IMR-90 (cell line): ENCODE results near the gene RAB43. TPM values are rescaled to one million over a fixed set of nuclear protein-coding genes. Genes with fewer than 3 reads are reported as not detected.

Experiments used
- ATAC-seq: fragments of 200-7000 bp; cut with Tn5 transposase; 2 replicates; pipeline ENCODE4 v1.9.1; 2020; ENCODE audit warnings: low read depth, mild to moderate bottlenecking, moderate library complexity
- BruUV-seq: library from RNA; stranded (reverse); fragments of 400-500 nt; replicated peaks from 2 replicates; lab custom pipeline; 2021; lab: Mats Ljungman, UMichigan
- CTCF ChIA-PET: fragments of 300-600 bp; formaldehyde crosslinking; extraction: SDS; loops from one replicate; lab custom pipeline; 2021; ENCODE audit warnings: antibody characterized with exemption; lab: Yijun Ruan, JAX
- POLR2A ChIA-PET: fragments of 300-600 bp; sonication (Branson Sonifier 250); formaldehyde crosslinking; loops from one replicate; lab custom pipeline; 2022; ENCODE audit warnings: antibody characterized with exemption; ENCODE audit not compliant: unreplicated experiment; lab: Charles Lee
- DNase-seq: peaks from one replicate; pipeline ENCODE4 v3.0.0; 2013
- H2AFZ ChIP-seq: replicated peaks from 2 replicates; pipeline ENCODE3; 2013; ENCODE audit warnings: low read length, mild to moderate bottlenecking; ENCODE audit not compliant: poor library complexity
- H2AK5ac ChIP-seq: 2 replicates; pipeline ENCODE4 v1.6.1; 2013; ENCODE audit warnings: low read depth, low read length, inconsistent platforms
- H2AK9ac ChIP-seq: replicated peaks from 2 replicates; pipeline ENCODE3; 2013; ENCODE audit warnings: mild to moderate bottlenecking, low read depth, low read length, moderate library complexity; ENCODE audit not compliant: poor library complexity
- H2BK120ac ChIP-seq: 2 replicates; pipeline ENCODE4 v1.6.1; 2013; ENCODE audit warnings: low read depth, low read length, inconsistent platforms
- H2BK15ac ChIP-seq: 3 replicates; pipeline ENCODE4 v1.6.1; 2013; ENCODE audit warnings: low read depth, low read length, inconsistent platforms
- H2BK20ac ChIP-seq: 2 replicates; pipeline ENCODE4 v1.6.1; 2013; ENCODE audit warnings: low read depth, mild to moderate bottlenecking, inconsistent platforms, low read length, moderate library complexity
- H2BK5ac ChIP-seq: 2 replicates; pipeline ENCODE4 v1.6.1; 2013; ENCODE audit warnings: mild to moderate bottlenecking, low read depth, low read length, inconsistent platforms; ENCODE audit not compliant: poor library complexity, severe bottlenecking
- H3K14ac ChIP-seq: replicated peaks from 2 replicates; pipeline ENCODE4 v1.6.1; 2013; ENCODE audit warnings: low read depth, low read length, inconsistent platforms
- H3K18ac ChIP-seq: 2 replicates; pipeline ENCODE4 v1.6.1; 2013; ENCODE audit warnings: low read depth, low read length, control low read depth
- H3K23ac ChIP-seq: 2 replicates; pipeline ENCODE4 v1.6.1; 2013; ENCODE audit warnings: low read depth, low read length, inconsistent platforms
- H3K27ac ChIP-seq: 2 replicates; pipeline ENCODE4 v1.5.1; 2013; ENCODE audit warnings: mild to moderate bottlenecking, control low read depth, low read length; ENCODE audit not compliant: insufficient read depth
- H3K27me3 ChIP-seq: 2 replicates; pipeline ENCODE4 v1.6.1; 2013; ENCODE audit warnings: low read length; ENCODE audit not compliant: control insufficient read depth, insufficient read depth
- H3K36me3 ChIP-seq: 2 replicates; pipeline ENCODE4 v1.6.1; 2013; ENCODE audit warnings: low read length, mixed read lengths; ENCODE audit not compliant: control insufficient read depth, insufficient read depth
- H3K4ac ChIP-seq: 2 replicates; pipeline ENCODE4 v1.6.1; 2013; ENCODE audit warnings: low read depth, low read length, inconsistent platforms
- H3K4me1 ChIP-seq: 2 replicates; pipeline ENCODE4 v1.6.1; 2013; ENCODE audit warnings: low read length, mixed read lengths; ENCODE audit not compliant: control insufficient read depth, insufficient read depth
- H3K4me2 ChIP-seq: 2 replicates; pipeline ENCODE4 v1.6.1; 2013; ENCODE audit warnings: low read depth, mild to moderate bottlenecking, control low read depth, low read length, moderate library complexity
- H3K4me3 ChIP-seq: 2 replicates; pipeline ENCODE4 v1.5.1; 2013; ENCODE audit warnings: low read depth, mild to moderate bottlenecking, control low read depth, low read length, moderate library complexity; ENCODE audit not compliant: insufficient read depth
- H3K56ac ChIP-seq: 2 replicates; pipeline ENCODE4 v1.6.1; 2013; ENCODE audit warnings: low read length, inconsistent platforms; ENCODE audit not compliant: insufficient read depth; ENCODE audit errors: extremely low read depth
- H3K79me1 ChIP-seq, 2 experiments: 2 replicates each; pipeline ENCODE4 v1.6.1; 2013; ENCODE audit warnings: low read length in 2 of 2, inconsistent platforms in 1 of 2, low read depth in 1 of 2
- H3K9ac ChIP-seq: 2 replicates; pipeline ENCODE4 v1.6.1; 2013; ENCODE audit warnings: low read depth, low read length, control low read depth
- H3K9me1 ChIP-seq: 2 replicates; pipeline ENCODE4 v1.6.1; 2013; ENCODE audit warnings: low read length, inconsistent platforms; ENCODE audit not compliant: insufficient read depth
- H3K9me3 ChIP-seq: 2 replicates; pipeline ENCODE4 v1.6.1; 2013; ENCODE audit warnings: low read length; ENCODE audit not compliant: control insufficient read depth, insufficient read depth
- H4K20me1 ChIP-seq: 2 replicates; pipeline ENCODE4 v1.6.1; 2013; ENCODE audit warnings: low read length, inconsistent platforms; ENCODE audit not compliant: insufficient read depth
- H4K5ac ChIP-seq: 2 replicates; pipeline ENCODE4 v1.6.1; 2013; ENCODE audit warnings: mild to moderate bottlenecking, low read depth, low read length, control low read depth
- H4K8ac ChIP-seq, 2 experiments: 2 replicates each; pipeline ENCODE4 v1.6.1; 2013; ENCODE audit warnings: low read depth in 2 of 2, low read length in 2 of 2, control low read depth in 1 of 2, inconsistent platforms in 1 of 2
- H4K91ac ChIP-seq: 2 replicates; pipeline ENCODE4 v1.6.1; 2013; ENCODE audit warnings: low read depth, low read length, inconsistent platforms; ENCODE audit not compliant: insufficient read depth
- BHLHE40 ChIP-seq: fragments of 150-350 bp; IDR thresholded peaks from 2 replicates; pipeline ENCODE4 v1.6.1; 2016; ENCODE audit warnings: mild to moderate bottlenecking, low read depth, low read length
- CEBPB ChIP-seq: IDR thresholded peaks from 2 replicates; pipeline ENCODE4 v1.6.1; 2012; ENCODE audit warnings: low read depth, low read length, improper control_type of control experiment
- CHD1 ChIP-seq: IDR thresholded peaks from 2 replicates; pipeline ENCODE4 v1.6.1; 2012; ENCODE audit warnings: low read depth, low read length, improper control_type of control experiment
- MAZ ChIP-seq: IDR thresholded peaks from 2 replicates; pipeline ENCODE4 v1.6.1; 2012; ENCODE audit warnings: low read depth, mild to moderate bottlenecking, low read length, improper control_type of control experiment, moderate library complexity, borderline replicate concordance
- RAD21 ChIP-seq: IDR thresholded peaks from 2 replicates; pipeline ENCODE4 v1.6.1; 2012; ENCODE audit warnings: low read length, improper control_type of control experiment
- RCOR1 ChIP-seq: IDR thresholded peaks from 2 replicates; pipeline ENCODE4 v1.6.1; 2012; ENCODE audit warnings: mild to moderate bottlenecking, low read length, improper control_type of control experiment; ENCODE audit not compliant: insufficient replicate concordance
- SMC3 ChIP-seq: fragments of 150-350 bp; IDR thresholded peaks from 2 replicates; pipeline ENCODE4 v1.6.1; 2016; ENCODE audit warnings: low read depth, mild to moderate bottlenecking, antibody characterized with exemption, low read length, moderate library complexity
- WGBS, 2 experiments: methylation state at CpG; one replicate each; pipeline versions ENCODE4 v1.1.5 to v1.1.7; 2013; ENCODE audit warnings: missing lambda C conversion rate in 2 of 2; ENCODE audit not compliant: insufficient read length in 1 of 2; ENCODE audit errors: extremely low coverage in 2 of 2; 5-methylcytosine and 5-hydroxymethylcytosine counted together
- dilution Hi-C: fragments of 300-500 bp; cut with HindIII; formaldehyde crosslinking; loops from one replicate; pipeline ENCODE4 v1.14.3; 2018; ENCODE audit warnings: low sequenced_read_pairs; ENCODE audit not compliant: unreplicated experiment
- in situ Hi-C: fragments of 300-500 bp; cut with MboI; formaldehyde crosslinking; loops from 3 replicates; pipeline ENCODE4 v1.14.3; 2019; ENCODE audit warnings: low sequenced_read_pairs, inconsistent platforms, mixed read lengths
- intact Hi-C: fragments of 100-400 bp; cut with micrococcal nuclease; formaldehyde crosslinking; loops from 2 replicates; pipeline ENCODE4 v1.10.0; 2022
- polyA plus RNA-seq, 3 experiments: library from polyadenylated mRNA; depleted of rRNA; stranded (reverse); fragments of >200 nt; gene quantifications; 2 replicates each; pipeline ENCODE4 v1.2.3, GENCODE V29; 2012; ENCODE audit warnings: low replicate concordance in 1 of 3
- total RNA-seq: library from RNA; depleted of rRNA; stranded (reverse); fragments of >200 nt; gene quantifications from 2 replicates; pipeline ENCODE4 v1.2.3, GENCODE V29; 2012

Gene RAB43
- total and polyA plus RNA-seq, 2 of the 4 experiments (the other 2 are of a cell fraction): 9.9 to 14.0 TPM

DNA sequence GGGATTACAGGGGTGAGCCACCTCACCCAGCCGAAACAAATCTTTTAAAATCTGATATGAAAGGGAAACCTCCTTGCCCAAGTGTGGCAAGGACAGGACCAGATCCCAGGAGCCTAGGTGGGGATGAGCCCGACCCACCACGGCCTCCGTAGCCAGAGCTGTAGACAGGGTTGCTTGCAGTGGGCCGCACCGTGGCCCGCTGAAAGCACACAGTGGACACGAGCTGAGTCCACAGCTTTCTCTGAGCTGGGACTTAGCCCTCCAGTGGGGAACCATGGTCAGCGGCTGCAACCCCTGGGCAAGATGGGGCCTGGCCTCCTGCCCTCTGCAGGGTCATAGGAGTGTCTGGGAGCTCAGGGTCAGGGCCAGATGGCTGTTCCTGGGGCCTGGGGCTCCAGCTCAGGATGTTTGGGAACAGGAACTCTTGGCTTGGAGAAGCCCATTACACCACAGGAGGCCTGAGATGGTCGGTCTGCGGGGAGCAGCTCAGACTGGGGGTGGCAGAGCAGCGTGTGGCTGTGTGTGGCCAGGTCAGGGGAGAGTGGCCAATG, 36.4 kb downstream of the RAB43 start:
- no peak overlapping the region for H2BK120ac ChIP-seq
- no peaks in the 10 kb centered on the region for H3K27me3 ChIP-seq
- no peak overlapping the region for H3K14ac ChIP-seq
- dilution Hi-C loops (no loop called here), intact Hi-C loops (no loop called here), in situ Hi-C loops (no loop called here)
- H3K9ac ChIP-seq: no peak overlapping the region
- H3K79me1 ChIP-seq: no peaks in the 10 kb centered on the region
- no peak overlapping the region for H2AK5ac ChIP-seq
- H4K8ac ChIP-seq: no peak overlapping the region
- H3K36me3 ChIP-seq: no peaks in the 10 kb centered on the region
- H2AK9ac ChIP-seq: no peak overlapping the region
- no peak overlapping the region for H2BK5ac ChIP-seq
- H2BK20ac ChIP-seq: no peak overlapping the region
- ChIA-PET POLR2A (no interaction called here), CTCF (no interaction called here)
- H4K5ac ChIP-seq: no peak overlapping the region
- H3K4me3 ChIP-seq: no peak overlapping the region
- H4K20me1 ChIP-seq: no peaks in the 10 kb centered on the region
- H2AFZ ChIP-seq: no peak overlapping the region
- DNase-seq (no peak), ATAC-seq (no peak)
- H3K4me1 ChIP-seq: peaks cover 4% of the 10 kb centered on the region
- H2BK15ac ChIP-seq: no peak overlapping the region
- no peak overlapping the region for H3K27ac ChIP-seq
- no peak overlapping the region for H4K91ac ChIP-seq
- no peak for TF ChIP-seq RCOR1
- TF ChIP-seq CEBPB: no peak
- no peak for TF ChIP-seq SMC3
- no peak for TF ChIP-seq CHD1
- TF ChIP-seq MAZ: no peak
- no peak for TF ChIP-seq BHLHE40
- no peak for TF ChIP-seq RAD21
- no peak overlapping the region for H3K56ac ChIP-seq
- no peak overlapping the region for H3K18ac ChIP-seq
- no TSS peak for BruUV-seq
- H3K9me3 ChIP-seq: no peaks in the 10 kb centered on the region
- WGBS, 2 experiments: 94% methylated on average over 9 of the region's 12 CpGs; no CpG with 5 or more reads in 1 of the 2 experiments
- H3K4ac ChIP-seq: no peak overlapping the region
- no peak overlapping the region for H3K23ac ChIP-seq
- no peak overlapping the region for H3K4me2 ChIP-seq
- no peaks in the 10 kb centered on the region for H3K9me1 ChIP-seq
